Smooth muscle cell (in vitro differentiated cells): ENCODE data around the gene ASIC4. TPM values are rescaled to one million over a fixed set of nuclear protein-coding genes. Genes with fewer than 3 reads are reported as not detected.

Experiments
- DNase-seq: peaks from one replicate; lab custom pipeline; 2025; ENCODE audit not compliant: unreplicated experiment; lab: John Stamatoyannopoulos, UW
- H2AFZ ChIP-seq: fragments of 200-600 bp; sonication (generic); 2 replicates; pipeline ENCODE4 v1.6.0; 2016; ENCODE audit warnings: antibody characterized with exemption, low read depth, mild to moderate bottlenecking
- H3F3A ChIP-seq: fragments of 200-600 bp; sonication (generic); 2 replicates; pipeline ENCODE4 v1.6.0; 2017; ENCODE audit warnings: antibody characterized with exemption, low read depth
- H3K27ac ChIP-seq: fragments of 200-600 bp; sonication (generic); 2 replicates; pipeline ENCODE4 v1.5.1; 2016; ENCODE audit warnings: low read depth, mild to moderate bottlenecking
- H3K27me3 ChIP-seq: fragments of 200-600 bp; sonication (generic); 2 replicates; pipeline ENCODE4 v1.6.1; 2016; ENCODE audit warnings: low read depth, mild to moderate bottlenecking
- H3K36me3 ChIP-seq: fragments of 200-600 bp; sonication (generic); 2 replicates; pipeline ENCODE4 v1.5.1; 2016; ENCODE audit warnings: low read depth
- H3K4me1 ChIP-seq: fragments of 200-600 bp; sonication (generic); 2 replicates; pipeline ENCODE4 v1.5.1; 2016; ENCODE audit warnings: low read depth
- H3K4me2 ChIP-seq: fragments of 200-600 bp; sonication (generic); 2 replicates; pipeline ENCODE4 v1.6.0; 2016; ENCODE audit warnings: mild to moderate bottlenecking
- H3K4me3 ChIP-seq: fragments of 200-600 bp; sonication (generic); 2 replicates; pipeline ENCODE4 v1.5.1; 2016; ENCODE audit warnings: mild to moderate bottlenecking
- H3K79me2 ChIP-seq: fragments of 200-600 bp; sonication (generic); 2 replicates; pipeline ENCODE4 v1.6.0; 2016; ENCODE audit warnings: low read depth, mild to moderate bottlenecking
- H3K9ac ChIP-seq: fragments of 200-600 bp; sonication (generic); 2 replicates; pipeline ENCODE4 v1.6.0; 2016; ENCODE audit warnings: low read depth
- H3K9me3 ChIP-seq: fragments of 200-600 bp; sonication (generic); replicated peaks from 2 replicates; pipeline ENCODE4 v1.5.1; 2016; ENCODE audit warnings: low read depth
- H4K20me1 ChIP-seq: fragments of 200-600 bp; sonication (generic); 2 replicates; pipeline ENCODE4 v1.6.0; 2016; ENCODE audit warnings: low read depth
- CTCF ChIP-seq: fragments of 200-600 bp; sonication (generic); IDR thresholded peaks from 2 replicates; pipeline ENCODE4 v1.5.1; 2017; ENCODE audit warnings: borderline replicate concordance, mild to moderate bottlenecking, antibody characterized with exemption; ENCODE audit not compliant: insufficient read depth, poor library complexity, severe bottlenecking
- WGBS: methylation state at CpG from one replicate; pipeline ENCODE4 v1.1.7; 2016; ENCODE audit warnings: low lambda C conversion rate; 5-methylcytosine and 5-hydroxymethylcytosine counted together
- polyA plus RNA-seq: library from polyadenylated mRNA; unstranded; fragments of >200 nt; fragmentation: Nextera tagmentation; extraction: Ambion mirVana; gene quantifications from 2 replicates; pipeline ENCODE4 v1.2.1, GENCODE V29; 2016
- total RNA-seq: library from RNA; depleted of rRNA; stranded (reverse); fragments of >200 nt; gene quantifications from 2 replicates; pipeline ENCODE4 v1.2.3, GENCODE V29; 2014

ASIC4 gene
- total and polyA plus RNA-seq, 2 experiments from 2014 or later, result 0.32 to 0.49 TPM

DNA sequence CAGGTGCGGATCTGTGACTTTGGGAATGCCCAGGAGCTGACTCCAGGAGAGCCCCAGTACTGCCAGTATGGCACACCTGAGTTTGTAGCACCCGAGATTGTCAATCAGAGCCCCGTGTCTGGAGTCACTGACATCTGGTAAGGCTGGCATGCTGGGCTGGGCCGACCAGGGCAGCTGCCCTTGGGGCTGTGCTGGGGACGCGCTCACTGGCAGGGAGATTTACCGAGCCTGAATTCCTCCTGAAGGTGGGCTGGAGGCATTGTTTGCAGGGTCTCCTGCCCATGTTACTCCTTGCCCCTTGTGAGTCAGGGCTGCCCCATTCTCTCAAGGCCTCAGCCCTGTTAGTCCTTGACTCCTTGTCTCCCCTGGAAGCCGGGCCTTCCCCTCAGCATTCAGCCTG, 34.3 kb upstream of the ASIC4 start:
- H3K36me3 ChIP-seq, result no peaks in the 10 kb centered on the region
- DNase-seq, result no peak
- WGBS, result 93% methylated on average over 8 of the region's 8 CpGs

DNA sequence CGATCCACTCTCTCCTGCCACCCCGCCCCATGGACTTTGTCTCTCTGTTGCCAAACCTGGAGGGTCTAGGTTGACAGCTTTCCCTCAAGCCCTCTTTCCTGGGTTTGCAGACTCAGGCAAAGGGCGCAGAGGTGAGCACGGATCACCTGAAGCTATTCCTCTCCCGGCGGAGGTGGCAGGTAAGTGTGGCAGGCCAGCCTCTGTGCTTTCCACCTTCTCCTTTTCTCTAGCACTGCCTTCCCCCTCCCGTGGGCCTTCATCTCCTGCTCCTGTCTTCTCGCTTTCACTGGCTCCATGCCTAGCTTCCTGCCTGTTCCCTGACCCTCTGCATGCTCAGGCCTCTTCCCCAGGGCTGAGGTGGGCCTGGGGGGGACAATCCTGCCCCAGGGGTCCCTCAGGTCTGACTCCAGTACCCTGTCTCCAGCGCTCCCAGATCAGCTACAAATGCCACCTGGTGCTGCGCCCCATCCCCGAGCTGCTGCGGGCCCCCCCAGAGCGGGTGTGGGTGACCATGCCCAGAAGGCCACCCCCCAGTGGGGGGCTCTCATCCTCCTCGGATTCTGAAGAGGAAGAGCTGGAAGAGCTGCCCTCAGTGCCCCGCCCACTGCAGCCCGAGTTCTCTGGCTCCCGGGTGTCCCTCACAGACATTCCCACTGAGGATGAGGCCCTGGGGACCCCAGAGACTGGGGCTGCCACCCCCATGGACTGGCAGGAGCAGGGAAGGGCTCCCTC, 31.4 kb upstream of the ASIC4 start:
- Histone ChIP-seq H2AFZ (no peak overlapping the region), H3K4me2 (no peak overlapping the region), H3K27ac (no peak overlapping the region), H3K79me2 (no peaks in the 10 kb centered on the region), H3K36me3 (no peaks in the 10 kb centered on the region), H3K4me1 (peaks cover 25% of the 10 kb centered on the region), H3K27me3 (peaks cover 33% of the 10 kb centered on the region), H3F3A (no peaks in the 10 kb centered on the region), H3K9me3 (no peaks in the 10 kb centered on the region), H4K20me1 (no peaks in the 10 kb centered on the region), H3K9ac (no peak overlapping the region), H3K4me3 (no peak overlapping the region)
- DNase-seq, result no peak
- TF ChIP-seq CTCF, result no peak
- WGBS, result 89% methylated on average over 17 of the region's 17 CpGs

More for the DNA sequence above, 34.3 kb upstream of the ASIC4 start:
- Histone ChIP-seq H3K9me3 (no peaks in the 10 kb centered on the region), H3K4me1 (peaks cover 12% of the 10 kb centered on the region), H3K9ac (no peak overlapping the region), H4K20me1 (no peaks in the 10 kb centered on the region), H3K27me3 (peaks cover 21% of the 10 kb centered on the region), H3K4me3 (no peak overlapping the region), H3K27ac (no peak overlapping the region), H2AFZ (no peak overlapping the region), H3F3A (no peaks in the 10 kb centered on the region), H3K4me2 (no peak overlapping the region), H3K79me2 (no peaks in the 10 kb centered on the region)
- no peak for TF ChIP-seq CTCF

DNA sequence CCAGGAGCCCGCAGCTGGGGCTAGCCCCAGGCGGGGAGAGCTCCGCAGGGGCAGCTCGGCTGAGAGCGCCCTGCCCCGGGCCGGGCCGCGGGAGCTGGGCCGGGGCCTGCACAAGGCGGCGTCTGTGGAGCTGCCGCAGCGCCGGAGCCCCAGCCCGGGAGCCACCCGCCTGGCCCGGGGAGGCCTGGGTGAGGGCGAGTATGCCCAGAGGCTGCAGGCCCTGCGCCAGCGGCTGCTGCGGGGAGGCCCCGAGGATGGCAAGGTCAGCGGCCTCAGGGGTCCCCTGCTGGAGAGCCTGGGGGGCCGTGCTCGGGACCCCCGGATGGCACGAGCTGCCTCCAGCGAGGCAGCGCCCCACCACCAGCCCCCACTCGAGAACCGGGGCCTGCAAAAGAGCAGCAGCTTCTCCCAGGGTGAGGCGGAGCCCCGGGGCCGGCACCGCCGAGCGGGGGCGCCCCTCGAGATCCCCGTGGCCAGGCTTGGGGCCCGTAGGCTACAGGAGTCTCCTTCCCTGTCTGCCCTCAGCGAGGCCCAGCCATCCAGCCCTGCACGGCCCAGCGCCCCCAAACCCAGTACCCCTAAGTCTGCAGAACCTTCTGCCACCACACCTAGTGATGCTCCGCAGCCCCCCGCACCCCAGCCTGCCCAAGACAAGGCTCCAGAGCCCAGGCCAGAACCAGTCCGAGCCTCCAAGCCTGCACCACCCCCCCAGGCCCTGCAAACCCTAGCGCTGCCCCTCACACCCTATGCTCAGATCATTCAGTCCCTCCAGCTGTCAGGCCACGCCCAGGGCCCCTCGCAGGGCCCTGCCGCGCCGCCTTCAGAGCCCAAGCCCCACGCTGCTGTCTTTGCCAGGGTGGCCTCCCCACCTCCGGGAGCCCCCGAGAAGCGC, 30.6 kb upstream of the ASIC4 start:
- 60% methylated on average over 45 of the region's 58 CpGs for WGBS
- no peak overlapping the region for H2AFZ ChIP-seq

More for the DNA sequence above, 30.6 kb upstream of the ASIC4 start:
- Histone ChIP-seq H3K4me3 (peak overlapping the region; percentile 45), H3K27ac (no peak overlapping the region), H3K36me3 (no peaks in the 10 kb centered on the region), H3K9ac (no peak overlapping the region), H4K20me1 (no peaks in the 10 kb centered on the region), H3F3A (no peaks in the 10 kb centered on the region), H3K4me1 (peaks cover 25% of the 10 kb centered on the region), H3K79me2 (no peaks in the 10 kb centered on the region), H3K9me3 (no peaks in the 10 kb centered on the region), H3K4me2 (peak overlapping the region; percentile 99), H3K27me3 (peaks cover 33% of the 10 kb centered on the region)
- DNase-seq, result no peak
- no peak for TF ChIP-seq CTCF
